Endothelial cell of umbilical vein (primary cell): ENCODE results near the gene OR52N2. TPM values are rescaled to one million over a fixed set of nuclear protein-coding genes. Genes with fewer than 3 reads are reported as not detected.

ENCODE experiments used
- BruUV-seq: library from RNA; stranded (reverse); fragments of 400-500 nt; replicated peaks from 2 replicates; lab custom pipeline; 2021; lab: Mats Ljungman, UMichigan
- CTCF ChIA-PET: fragments of 300-600, 350-600 bp; sonication (Branson Sonifier 250); formaldehyde crosslinking; loops from one replicate; lab custom pipeline; 2021; ENCODE audit warnings: antibody characterized with exemption, inconsistent platforms; lab: Charles Lee
- POLR2A ChIA-PET: fragments of 300-600, 350-600 bp; sonication (Branson Sonifier 250); formaldehyde crosslinking; loops from one replicate; lab custom pipeline; 2021; ENCODE audit warnings: antibody characterized with exemption, inconsistent platforms; lab: Charles Lee
- DNase-seq: peaks from one replicate; pipeline ENCODE4 v3.0.0-alpha.2; 2011; ENCODE audit warnings: low read depth, low spot score
- FAIRE-seq: peaks from 2 replicates; lab custom pipeline; 2011; peaks lifted over from hg19 to GRCh38; lab: Jason Lieb, UNC
- H2AFZ ChIP-seq: 2 replicates; pipeline ENCODE4 v1.6.0; 2012; ENCODE audit warnings: low read depth, low read length, control low read depth, inconsistent platforms
- H3K27ac ChIP-seq: 2 replicates; pipeline ENCODE4 v1.5.1; 2011; ENCODE audit warnings: low read depth, mild to moderate bottlenecking, control low read depth, low read length, moderate library complexity; ENCODE audit not compliant: insufficient read depth
- H3K27me3 ChIP-seq, 2 experiments: 2 replicates each; pipeline versions ENCODE4 v1.6.0 to v1.6.1; 2011; ENCODE audit warnings: low read length in 2 of 2, mixed read lengths in 1 of 2; ENCODE audit not compliant: control insufficient read depth in 2 of 2, insufficient read depth in 2 of 2
- H3K36me3 ChIP-seq, 2 experiments: 2 replicates in 1 of 2; 3 replicates in 1 of 2; pipeline ENCODE4 v1.5.1; 2011; ENCODE audit warnings: low read length in 2 of 2, mild to moderate bottlenecking in 1 of 2, moderate library complexity in 1 of 2; ENCODE audit not compliant: control insufficient read depth in 2 of 2, insufficient read depth in 2 of 2; ENCODE audit errors: extremely low read depth in 1 of 2
- H3K4me1 ChIP-seq: 3 replicates; pipeline ENCODE4 v1.5.1; 2011; ENCODE audit warnings: mild to moderate bottlenecking, low read length; ENCODE audit not compliant: control insufficient read depth, insufficient read depth; ENCODE audit errors: extremely low read depth
- H3K4me2 ChIP-seq: 2 replicates; pipeline ENCODE4 v1.6.1; 2011; ENCODE audit warnings: low read length, control low read depth, mixed read lengths; ENCODE audit not compliant: insufficient read depth
- H3K4me3 ChIP-seq, 3 experiments: fragments of 200-600 bp in 1 of 3; sonication (generic), shearing (Covaris generic) in 1 of 3; replicated peaks in 1 of 3; 2 replicates each; pipeline ENCODE4 v1.5.1; 2011 to 2016; ENCODE audit warnings: control low read depth in 3 of 3, low read length in 3 of 3, mild to moderate bottlenecking in 2 of 3, inconsistent platforms in 1 of 3, low read depth in 1 of 3, moderate library complexity in 1 of 3; ENCODE audit not compliant: insufficient read depth in 1 of 3
- H3K79me2 ChIP-seq: 2 replicates; pipeline ENCODE4 v1.6.0; 2012; ENCODE audit warnings: low read length, inconsistent platforms; ENCODE audit not compliant: control insufficient read depth, insufficient read depth
- H3K9ac ChIP-seq: replicated peaks from 2 replicates; pipeline ENCODE3; 2011; ENCODE audit warnings: low read length, control low read depth; ENCODE audit not compliant: insufficient read depth; ENCODE audit errors: extremely low read depth
- H3K9me1 ChIP-seq: replicated peaks from 3 replicates; pipeline ENCODE4 v1.6.0; 2011; ENCODE audit warnings: mild to moderate bottlenecking, low read length; ENCODE audit not compliant: control insufficient read depth, insufficient read depth; ENCODE audit errors: extremely low read depth
- H3K9me3 ChIP-seq: replicated peaks from 2 replicates; pipeline ENCODE4 v1.5.1; 2012; ENCODE audit warnings: low read length, inconsistent platforms; ENCODE audit not compliant: control insufficient read depth, insufficient read depth
- H4K20me1 ChIP-seq: replicated peaks from 2 replicates; pipeline ENCODE3; 2011; ENCODE audit warnings: mild to moderate bottlenecking, low read length; ENCODE audit not compliant: control insufficient read depth, insufficient read depth; ENCODE audit errors: extremely low read depth
- EZH2 ChIP-seq: IDR thresholded peaks from 2 replicates; pipeline ENCODE4 v1.6.1; 2012; ENCODE audit warnings: borderline replicate concordance, low read depth, mild to moderate bottlenecking, moderate library complexity, low read length, inconsistent platforms; ENCODE audit not compliant: severe bottlenecking
- FOS ChIP-seq: IDR thresholded peaks from 2 replicates; pipeline ENCODE4 v1.6.1; 2011; ENCODE audit warnings: mild to moderate bottlenecking, low read length, moderate library complexity, borderline replicate concordance; ENCODE audit not compliant: insufficient read depth
- GATA2 ChIP-seq: IDR thresholded peaks from 2 replicates; pipeline ENCODE4 v1.7.0; 2011; ENCODE audit warnings: low read depth, mild to moderate bottlenecking, moderate library complexity, mixed read lengths, low read length; ENCODE audit not compliant: insufficient read length, insufficient read depth
- JUN ChIP-seq: IDR thresholded peaks from 2 replicates; pipeline ENCODE4 v1.6.1; 2011; ENCODE audit warnings: borderline replicate concordance, low read depth; ENCODE audit not compliant: insufficient read length, insufficient read depth
- MYC ChIP-seq: IDR thresholded peaks from one replicate; pipeline ENCODE4 v1.6.1; 2011; ENCODE audit warnings: mild to moderate bottlenecking, low read depth, low read length
- POLR2A ChIP-seq: IDR thresholded peaks from 2 replicates; pipeline ENCODE4 v1.6.1; 2012; ENCODE audit warnings: low read depth, mild to moderate bottlenecking, control low read depth, low read length
- POLR2AphosphoS5 ChIP-seq: IDR thresholded peaks from 2 replicates; pipeline ENCODE4 v1.6.1; 2012; ENCODE audit warnings: low read depth, mild to moderate bottlenecking, control low read depth, low read length, moderate library complexity; ENCODE audit not compliant: insufficient read depth
- dilution Hi-C: fragments of 300-500 bp; cut with MboI; formaldehyde crosslinking; loops from one replicate; pipeline ENCODE4 v1.15.0; 2019; ENCODE audit warnings: low sequenced_read_pairs; ENCODE audit not compliant: extremely low pct_ligation_motif_present
- intact Hi-C: fragments of 100-400 bp; cut with micrococcal nuclease; formaldehyde crosslinking; loops from one replicate; pipeline ENCODE4 v1.10.0; 2022
- polyA plus RNA-seq, 4 experiments: library from polyadenylated mRNA; depleted of rRNA in 3 of 4; stranded (reverse) in 3 of 4; unstranded in 1 of 4; fragments of >200 nt; gene quantifications; 2 replicates each; pipeline versions ENCODE4 v1.2.1 to v1.2.3, GENCODE V29; 2011 to 2012; ENCODE audit warnings: missing spikeins in 1 of 4
- total RNA-seq: library from RNA; stranded (reverse); gene quantifications from 2 replicates; pipeline ENCODE4 v1.2.3, GENCODE V29; 2021
- TF ChIP-seq, protein P1 (sequence below), 2 donors: IDR thresholded peaks; 1 replicate in 1 of 2; 2 replicates in 1 of 2; pipeline ENCODE4 v1.5.1; 2011; ENCODE audit warnings: low read length in 2 of 2, mild to moderate bottlenecking in 2 of 2, moderate library complexity in 2 of 2, control low read depth in 1 of 2, inconsistent platforms in 1 of 2, low read depth in 1 of 2; ENCODE audit not compliant: insufficient read depth in 1 of 2; ENCODE audit errors: extremely low read depth in 1 of 2
- TF ChIP-seq, protein P2 (sequence below): IDR thresholded peaks from 2 replicates; pipeline ENCODE4 v1.6.1; 2011; ENCODE audit not compliant: insufficient read depth, insufficient read length

Gene OR52N2
- total and polyA plus RNA-seq, 2 donors (not counting 3 experiments of a cell fraction or from before 2014, with no cell fraction given) = not detected

GRCh38 chr11:5796541-5796940 lies 12.2 kb upstream of the OR52N2 start:
- H3K9me3 ChIP-seq = no peaks in the 10 kb centered on the region
- H3K9me1 ChIP-seq = no peaks in the 10 kb centered on the region
- H3K4me1 ChIP-seq = no peaks in the 10 kb centered on the region
- no peaks in the 10 kb centered on the region for H3K79me2 ChIP-seq
- no peak overlapping the region for H2AFZ ChIP-seq
- intact Hi-C loops (no loop called here), dilution Hi-C loops (no loop called here)
- no TSS peak for BruUV-seq
- H3K36me3 ChIP-seq = no peaks in the 10 kb centered on the region
- H3K4me2 ChIP-seq = no peak overlapping the region
- no peak for TF ChIP-seq GATA2
- TF ChIP-seq EZH2 = no peak
- ChIA-PET POLR2A (no interaction called here), CTCF (no interaction called here)
- DNase-seq (no peak), FAIRE-seq (no peak)
- H3K27ac ChIP-seq = no peak overlapping the region
- no peak overlapping the region for H3K9ac ChIP-seq
- no peak overlapping the region for H3K4me3 ChIP-seq
- peaks cover 0 to 2% of the 10 kb centered on the region in 2 experiments for H3K27me3 ChIP-seq
- no peaks in the 10 kb centered on the region for H4K20me1 ChIP-seq

DNA sequence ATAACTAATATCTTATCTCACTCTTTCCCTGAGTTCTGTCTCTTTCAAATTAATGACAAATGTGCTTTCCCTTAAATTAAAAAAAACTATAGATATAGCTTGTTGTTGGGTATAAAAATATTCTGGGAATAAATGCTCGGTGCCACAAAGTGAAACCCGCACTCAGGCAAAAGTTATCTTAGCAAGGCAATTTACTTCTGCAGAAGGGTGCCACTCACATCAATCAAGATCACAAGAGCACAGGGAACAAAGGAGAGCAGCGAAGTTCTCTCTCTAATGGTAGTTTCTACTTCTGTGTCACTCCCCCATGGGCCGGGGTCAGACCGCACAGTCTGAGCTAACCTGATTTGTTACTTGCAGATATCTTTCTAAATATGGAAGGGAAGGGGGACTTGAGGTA lies 4.7 kb upstream of the OR52N2 start:
- Histone ChIP-seq H3K79me2 (no peaks in the 10 kb centered on the region), H3K4me3 (no peak overlapping the region), H2AFZ (no peak overlapping the region), H3K4me2 (no peak overlapping the region), H3K9ac (no peak overlapping the region), H3K9me3 (no peaks in the 10 kb centered on the region), H3K27me3 (peaks cover 0 to 2% of the 10 kb centered on the region in 2 experiments), H3K27ac (no peak overlapping the region), H4K20me1 (no peaks in the 10 kb centered on the region), H3K9me1 (no peaks in the 10 kb centered on the region), H3K36me3 (no peaks in the 10 kb centered on the region), H3K4me1 (peaks cover 4% of the 10 kb centered on the region)
- intact Hi-C loops (no loop called here), dilution Hi-C loops (no loop called here)
- FAIRE-seq = no peak
- CTCF ChIA-PET = no interaction called here
- no TSS peak for BruUV-seq
- no peak for DNase-seq
- TF ChIP-seq POLR2AphosphoS5 (no peak), FOS (no peak), MYC (no peak), EZH2 (no peak), POLR2A (no peak), JUN (no peak), GATA2 (no peak)
- TF ChIP-seq, protein P1, sequence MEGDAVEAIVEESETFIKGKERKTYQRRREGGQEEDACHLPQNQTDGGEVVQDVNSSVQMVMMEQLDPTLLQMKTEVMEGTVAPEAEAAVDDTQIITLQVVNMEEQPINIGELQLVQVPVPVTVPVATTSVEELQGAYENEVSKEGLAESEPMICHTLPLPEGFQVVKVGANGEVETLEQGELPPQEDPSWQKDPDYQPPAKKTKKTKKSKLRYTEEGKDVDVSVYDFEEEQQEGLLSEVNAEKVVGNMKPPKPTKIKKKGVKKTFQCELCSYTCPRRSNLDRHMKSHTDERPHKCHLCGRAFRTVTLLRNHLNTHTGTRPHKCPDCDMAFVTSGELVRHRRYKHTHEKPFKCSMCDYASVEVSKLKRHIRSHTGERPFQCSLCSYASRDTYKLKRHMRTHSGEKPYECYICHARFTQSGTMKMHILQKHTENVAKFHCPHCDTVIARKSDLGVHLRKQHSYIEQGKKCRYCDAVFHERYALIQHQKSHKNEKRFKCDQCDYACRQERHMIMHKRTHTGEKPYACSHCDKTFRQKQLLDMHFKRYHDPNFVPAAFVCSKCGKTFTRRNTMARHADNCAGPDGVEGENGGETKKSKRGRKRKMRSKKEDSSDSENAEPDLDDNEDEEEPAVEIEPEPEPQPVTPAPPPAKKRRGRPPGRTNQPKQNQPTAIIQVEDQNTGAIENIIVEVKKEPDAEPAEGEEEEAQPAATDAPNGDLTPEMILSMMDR (IDR thresholded peaks at IDR 0.05; ENCODE audit: extremely low read depth in 1 of 2, insufficient read depth in 1 of 2, low read depth in 1 of 2, low read length in 2 of 2) = no peak
- TF ChIP-seq, protein P2, sequence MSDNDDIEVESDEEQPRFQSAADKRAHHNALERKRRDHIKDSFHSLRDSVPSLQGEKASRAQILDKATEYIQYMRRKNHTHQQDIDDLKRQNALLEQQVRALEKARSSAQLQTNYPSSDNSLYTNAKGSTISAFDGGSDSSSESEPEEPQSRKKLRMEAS = no peak
- POLR2A ChIA-PET = no interaction called here
